SK-N-SH treated with all-trans-retinoic acid at 6 μM for 48 hours (cell line): ENCODE data around the gene ATP2C1.

Experiments
- TCF4 ChIP-seq: fragments of 250-450 bp; sonication (Bioruptor Pico); IDR thresholded peaks from 2 replicates; pipeline ENCODE4 v1.8.0; 2021; ENCODE audit warnings: mild to moderate bottlenecking, moderate library complexity, borderline replicate concordance
- ZC3H10 ChIP-seq: fragments of 250-450 bp; sonication (Bioruptor Pico); IDR thresholded peaks from 2 replicates; pipeline ENCODE4 v1.5.1; 2021; ENCODE audit warnings: mild to moderate bottlenecking, moderate library complexity
- ZFP30 ChIP-seq: fragments of 450-650 bp; formaldehyde crosslinking; IDR thresholded peaks from 2 replicates; pipeline ENCODE4 v1.5.0; 2022; ENCODE audit warnings: mild to moderate bottlenecking, moderate library complexity
- ZNF70 ChIP-seq: fragments of 450-650 bp; formaldehyde crosslinking; IDR thresholded peaks from 2 replicates; pipeline ENCODE4 v1.5.0; 2020; ENCODE audit warnings: mild to moderate bottlenecking, moderate library complexity
- TF ChIP-seq, protein P1 (sequence below): fragments of 250-450 bp; sonication (Bioruptor Pico); IDR thresholded peaks from 2 replicates; pipeline ENCODE4 v1.8.0; 2020; ENCODE audit warnings: mild to moderate bottlenecking, moderate library complexity, borderline replicate concordance
- TF ChIP-seq, protein P2 (sequence below): fragments of 250-450 bp; sonication (Bioruptor Pico); IDR thresholded peaks from 2 replicates; pipeline ENCODE4 v1.5.1; 2021; ENCODE audit warnings: mild to moderate bottlenecking, moderate library complexity

DNA sequence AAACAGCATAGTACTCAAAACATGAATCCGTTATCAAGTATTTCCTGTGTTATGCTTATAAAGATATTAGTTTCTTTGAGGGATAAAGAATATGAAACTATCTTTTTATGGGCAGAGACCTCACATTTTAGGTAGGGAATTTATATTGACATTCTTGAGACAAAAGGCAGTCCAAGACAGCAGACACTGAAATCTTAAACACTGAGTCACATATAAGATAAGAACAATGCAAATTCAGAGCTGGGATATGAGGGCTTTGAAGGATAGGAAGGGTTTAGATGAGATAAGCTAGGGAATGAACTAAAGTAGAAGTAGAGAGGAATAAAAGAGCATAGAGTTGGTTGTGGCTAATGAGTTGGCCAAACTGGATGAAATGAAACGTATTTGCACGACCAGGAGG is 74.3 kb downstream of the ATP2C1 start:
- TF ChIP-seq TCF4 (no peak), ZNF70 (CRISPR knock-in tag) (no peak), ZC3H10 (CRISPR knock-in tag) (no peak), ZFP30 (CRISPR knock-in tag) (no peak)
- TF ChIP-seq, protein P1, sequence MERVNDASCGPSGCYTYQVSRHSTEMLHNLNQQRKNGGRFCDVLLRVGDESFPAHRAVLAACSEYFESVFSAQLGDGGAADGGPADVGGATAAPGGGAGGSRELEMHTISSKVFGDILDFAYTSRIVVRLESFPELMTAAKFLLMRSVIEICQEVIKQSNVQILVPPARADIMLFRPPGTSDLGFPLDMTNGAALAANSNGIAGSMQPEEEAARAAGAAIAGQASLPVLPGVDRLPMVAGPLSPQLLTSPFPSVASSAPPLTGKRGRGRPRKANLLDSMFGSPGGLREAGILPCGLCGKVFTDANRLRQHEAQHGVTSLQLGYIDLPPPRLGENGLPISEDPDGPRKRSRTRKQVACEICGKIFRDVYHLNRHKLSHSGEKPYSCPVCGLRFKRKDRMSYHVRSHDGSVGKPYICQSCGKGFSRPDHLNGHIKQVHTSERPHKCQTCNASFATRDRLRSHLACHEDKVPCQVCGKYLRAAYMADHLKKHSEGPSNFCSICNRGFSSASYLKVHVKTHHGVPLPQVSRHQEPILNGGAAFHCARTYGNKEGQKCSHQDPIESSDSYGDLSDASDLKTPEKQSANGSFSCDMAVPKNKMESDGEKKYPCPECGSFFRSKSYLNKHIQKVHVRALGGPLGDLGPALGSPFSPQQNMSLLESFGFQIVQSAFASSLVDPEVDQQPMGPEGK = no peak
- TF ChIP-seq, protein P2, sequence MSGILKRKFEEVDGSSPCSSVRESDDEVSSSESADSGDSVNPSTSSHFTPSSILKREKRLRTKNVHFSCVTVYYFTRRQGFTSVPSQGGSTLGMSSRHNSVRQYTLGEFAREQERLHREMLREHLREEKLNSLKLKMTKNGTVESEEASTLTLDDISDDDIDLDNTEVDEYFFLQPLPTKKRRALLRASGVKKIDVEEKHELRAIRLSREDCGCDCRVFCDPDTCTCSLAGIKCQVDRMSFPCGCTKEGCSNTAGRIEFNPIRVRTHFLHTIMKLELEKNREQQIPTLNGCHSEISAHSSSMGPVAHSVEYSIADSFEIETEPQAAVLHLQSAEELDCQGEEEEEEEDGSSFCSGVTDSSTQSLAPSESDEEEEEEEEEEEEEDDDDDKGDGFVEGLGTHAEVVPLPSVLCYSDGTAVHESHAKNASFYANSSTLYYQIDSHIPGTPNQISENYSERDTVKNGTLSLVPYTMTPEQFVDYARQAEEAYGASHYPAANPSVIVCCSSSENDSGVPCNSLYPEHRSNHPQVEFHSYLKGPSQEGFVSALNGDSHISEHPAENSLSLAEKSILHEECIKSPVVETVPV (CRISPR knock-in tag) = no peak
